GM12801 (cell line): Measurements from ENCODE around the gene KIF21A.

Source experiments
- CTCF ChIP-seq: IDR thresholded peaks from one replicate; pipeline ENCODE4 v1.5.1; 2011; ENCODE audit warnings: control low read depth; ENCODE audit not compliant: insufficient read length; ENCODE audit errors: extremely low read depth

Gene KIF21A

GRCh38 chr12:39354955-39355354, 88.0 kb downstream of the KIF21A start:
- TF ChIP-seq CTCF, result no peak

- TF ChIP-seq CTCF, result no peak
These were observed 90.4 kb downstream of the KIF21A start for GRCh38 chr12:39352471-39353017.

DNA sequence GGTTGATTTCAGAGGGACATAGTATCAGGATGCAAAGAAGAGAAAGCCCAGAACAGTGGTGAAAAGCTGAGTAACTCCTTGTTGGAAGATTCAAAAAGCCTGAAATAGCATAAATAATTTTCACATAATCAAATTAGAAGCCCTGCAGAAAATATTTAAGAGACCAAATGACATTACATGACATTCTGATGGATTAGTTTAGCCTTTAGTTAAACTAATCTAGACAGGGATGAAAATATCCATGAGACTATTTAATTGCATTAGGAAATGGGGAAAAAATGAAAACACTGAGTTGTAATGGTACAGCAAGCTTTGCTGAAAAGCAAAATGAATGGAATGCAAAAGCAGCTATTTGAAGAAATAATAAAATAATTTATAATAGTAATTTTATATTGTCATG, 91.8 kb downstream of the KIF21A start:
- TF ChIP-seq CTCF, result no peak

DNA sequence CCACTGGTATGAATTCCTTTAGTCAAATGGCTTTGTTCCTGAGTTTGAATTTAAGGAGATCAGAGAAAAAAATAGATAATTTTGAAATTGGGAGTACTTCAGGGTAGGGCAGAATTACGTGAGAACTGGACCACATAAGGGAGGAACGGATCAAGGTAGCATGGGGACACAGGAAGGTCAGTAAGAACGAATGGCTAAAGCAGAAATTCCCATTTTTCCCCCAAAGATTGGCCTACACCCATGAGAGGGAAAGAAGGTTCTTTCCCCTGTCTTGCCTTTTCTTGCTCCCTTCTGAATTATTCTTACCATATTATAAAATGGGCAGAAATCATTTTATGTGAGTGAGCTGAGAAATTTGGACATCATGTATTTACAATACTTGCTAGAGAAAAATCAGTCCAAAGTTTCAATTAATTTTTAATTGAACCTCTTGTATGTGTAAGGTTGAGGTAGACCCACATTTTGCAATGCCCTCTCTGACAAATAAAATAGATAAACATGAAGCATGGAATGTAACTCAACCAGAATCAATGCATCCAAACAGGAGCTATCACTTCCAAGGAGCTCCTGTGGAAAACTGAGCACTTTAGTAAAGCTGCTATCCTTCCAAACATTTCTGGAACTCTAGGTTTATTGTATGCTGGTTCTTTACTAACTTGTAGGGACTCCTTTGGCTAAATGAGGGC, 93.8 kb downstream of the KIF21A start:
- no peak for TF ChIP-seq CTCF

- no peak for TF ChIP-seq CTCF
These were observed 94.4 kb downstream of the KIF21A start for GRCh38 chr12:39348523-39348922.

DNA sequence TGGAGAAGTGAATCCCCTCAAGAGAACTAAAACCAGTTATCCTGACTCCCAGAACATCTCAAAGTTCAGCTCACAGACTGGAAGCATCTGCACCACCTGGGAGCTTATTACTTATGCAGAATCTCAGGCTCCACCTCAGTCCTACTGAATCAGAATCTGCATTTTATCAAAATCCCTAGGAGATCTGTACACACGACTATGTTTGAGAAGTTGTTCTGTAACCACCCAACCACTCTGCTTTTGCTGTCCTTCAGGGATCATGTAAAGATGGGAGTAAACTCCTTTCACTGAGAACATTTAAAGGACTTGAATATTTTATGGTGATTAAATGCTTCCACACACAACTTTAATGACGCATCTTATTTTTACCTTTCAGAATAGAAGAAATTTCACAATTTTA, 98.0 kb downstream of the KIF21A start:
- TF ChIP-seq CTCF, result no peak

DNA sequence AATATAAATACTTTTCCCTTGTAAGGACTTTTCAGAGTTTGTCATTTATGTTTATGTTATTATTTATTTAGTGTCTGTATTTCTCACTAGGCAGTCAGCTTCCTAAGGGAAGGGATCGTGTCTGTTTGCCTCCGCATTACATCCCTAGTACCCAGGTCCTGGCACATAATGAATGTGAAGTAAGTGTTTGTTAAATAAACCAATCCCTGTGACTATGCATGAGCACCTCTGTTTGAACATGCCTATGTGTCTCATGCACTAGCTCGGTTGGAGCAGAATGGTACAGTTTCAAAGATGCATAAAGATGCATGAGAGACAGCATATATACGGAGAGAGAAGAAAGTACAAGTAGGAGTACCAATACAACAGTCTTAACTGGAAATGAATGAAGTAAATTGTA, 99.3 kb downstream of the KIF21A start:
- TF ChIP-seq CTCF, result no peak

DNA sequence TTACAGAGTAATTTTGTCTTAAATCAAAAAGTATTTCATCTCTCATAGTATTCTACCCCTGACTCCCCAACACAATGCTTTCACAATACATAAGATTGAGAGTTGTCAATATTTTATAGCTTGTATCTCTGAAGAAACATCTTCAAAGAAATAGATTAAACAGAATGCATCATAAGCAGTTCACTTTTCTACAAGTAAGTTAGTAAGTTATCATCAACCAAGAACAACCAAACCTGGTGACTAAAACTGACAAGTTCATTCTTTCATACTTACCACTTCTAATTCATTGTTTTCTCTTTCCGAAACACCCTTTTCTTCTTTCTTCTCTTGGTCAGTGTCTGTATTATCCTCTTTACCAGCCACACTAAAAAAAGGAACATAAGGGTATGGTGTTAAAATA, 101.2 kb downstream of the KIF21A start:
- TF ChIP-seq CTCF, result no peak
